Endothelial cell of umbilical vein (primary cell): ENCODE results near the gene KRTAP12-3. TPM values are rescaled to one million over a fixed set of nuclear protein-coding genes. Genes with fewer than 3 reads are reported as not detected.

ENCODE experiments used
- BruUV-seq: library from RNA; stranded (reverse); fragments of 400-500 nt; replicated peaks from 2 replicates; lab custom pipeline; 2021; lab: Mats Ljungman, UMichigan
- CTCF ChIA-PET: fragments of 300-600, 350-600 bp; sonication (Branson Sonifier 250); formaldehyde crosslinking; loops from one replicate; lab custom pipeline; 2021; ENCODE audit warnings: antibody characterized with exemption, inconsistent platforms; lab: Charles Lee
- POLR2A ChIA-PET: fragments of 300-600, 350-600 bp; sonication (Branson Sonifier 250); formaldehyde crosslinking; loops from one replicate; lab custom pipeline; 2021; ENCODE audit warnings: antibody characterized with exemption, inconsistent platforms; lab: Charles Lee
- DNase-seq: peaks from one replicate; pipeline ENCODE4 v3.0.0-alpha.2; 2011; ENCODE audit warnings: low read depth, low spot score
- FAIRE-seq: peaks from 2 replicates; lab custom pipeline; 2011; peaks lifted over from hg19 to GRCh38; lab: Jason Lieb, UNC
- H2AFZ ChIP-seq: 2 replicates; pipeline ENCODE4 v1.6.0; 2012; ENCODE audit warnings: low read depth, low read length, control low read depth, inconsistent platforms
- H3K27ac ChIP-seq: 2 replicates; pipeline ENCODE4 v1.5.1; 2011; ENCODE audit warnings: low read depth, mild to moderate bottlenecking, control low read depth, low read length, moderate library complexity; ENCODE audit not compliant: insufficient read depth
- H3K27me3 ChIP-seq, 2 experiments: 2 replicates each; pipeline versions ENCODE4 v1.6.0 to v1.6.1; 2011; ENCODE audit warnings: low read length in 2 of 2, mixed read lengths in 1 of 2; ENCODE audit not compliant: control insufficient read depth in 2 of 2, insufficient read depth in 2 of 2
- H3K36me3 ChIP-seq, 2 experiments: 2 replicates in 1 of 2; 3 replicates in 1 of 2; pipeline ENCODE4 v1.5.1; 2011; ENCODE audit warnings: low read length in 2 of 2, mild to moderate bottlenecking in 1 of 2, moderate library complexity in 1 of 2; ENCODE audit not compliant: control insufficient read depth in 2 of 2, insufficient read depth in 2 of 2; ENCODE audit errors: extremely low read depth in 1 of 2
- H3K4me1 ChIP-seq: 3 replicates; pipeline ENCODE4 v1.5.1; 2011; ENCODE audit warnings: mild to moderate bottlenecking, low read length; ENCODE audit not compliant: control insufficient read depth, insufficient read depth; ENCODE audit errors: extremely low read depth
- H3K4me2 ChIP-seq: 2 replicates; pipeline ENCODE4 v1.6.1; 2011; ENCODE audit warnings: low read length, control low read depth, mixed read lengths; ENCODE audit not compliant: insufficient read depth
- H3K4me3 ChIP-seq, 3 experiments: fragments of 200-600 bp in 1 of 3; sonication (generic), shearing (Covaris generic) in 1 of 3; replicated peaks in 1 of 3; 2 replicates each; pipeline ENCODE4 v1.5.1; 2011 to 2016; ENCODE audit warnings: control low read depth in 3 of 3, low read length in 3 of 3, mild to moderate bottlenecking in 2 of 3, inconsistent platforms in 1 of 3, low read depth in 1 of 3, moderate library complexity in 1 of 3; ENCODE audit not compliant: insufficient read depth in 1 of 3
- H3K79me2 ChIP-seq: 2 replicates; pipeline ENCODE4 v1.6.0; 2012; ENCODE audit warnings: low read length, inconsistent platforms; ENCODE audit not compliant: control insufficient read depth, insufficient read depth
- H3K9ac ChIP-seq: replicated peaks from 2 replicates; pipeline ENCODE3; 2011; ENCODE audit warnings: low read length, control low read depth; ENCODE audit not compliant: insufficient read depth; ENCODE audit errors: extremely low read depth
- H3K9me1 ChIP-seq: replicated peaks from 3 replicates; pipeline ENCODE4 v1.6.0; 2011; ENCODE audit warnings: mild to moderate bottlenecking, low read length; ENCODE audit not compliant: control insufficient read depth, insufficient read depth; ENCODE audit errors: extremely low read depth
- H3K9me3 ChIP-seq: replicated peaks from 2 replicates; pipeline ENCODE4 v1.5.1; 2012; ENCODE audit warnings: low read length, inconsistent platforms; ENCODE audit not compliant: control insufficient read depth, insufficient read depth
- H4K20me1 ChIP-seq: replicated peaks from 2 replicates; pipeline ENCODE3; 2011; ENCODE audit warnings: mild to moderate bottlenecking, low read length; ENCODE audit not compliant: control insufficient read depth, insufficient read depth; ENCODE audit errors: extremely low read depth
- EZH2 ChIP-seq: IDR thresholded peaks from 2 replicates; pipeline ENCODE4 v1.6.1; 2012; ENCODE audit warnings: borderline replicate concordance, low read depth, mild to moderate bottlenecking, moderate library complexity, low read length, inconsistent platforms; ENCODE audit not compliant: severe bottlenecking
- FOS ChIP-seq: IDR thresholded peaks from 2 replicates; pipeline ENCODE4 v1.6.1; 2011; ENCODE audit warnings: mild to moderate bottlenecking, low read length, moderate library complexity, borderline replicate concordance; ENCODE audit not compliant: insufficient read depth
- GATA2 ChIP-seq: IDR thresholded peaks from 2 replicates; pipeline ENCODE4 v1.7.0; 2011; ENCODE audit warnings: low read depth, mild to moderate bottlenecking, moderate library complexity, mixed read lengths, low read length; ENCODE audit not compliant: insufficient read length, insufficient read depth
- JUN ChIP-seq: IDR thresholded peaks from 2 replicates; pipeline ENCODE4 v1.6.1; 2011; ENCODE audit warnings: borderline replicate concordance, low read depth; ENCODE audit not compliant: insufficient read length, insufficient read depth
- MYC ChIP-seq: IDR thresholded peaks from one replicate; pipeline ENCODE4 v1.6.1; 2011; ENCODE audit warnings: mild to moderate bottlenecking, low read depth, low read length
- POLR2A ChIP-seq: IDR thresholded peaks from 2 replicates; pipeline ENCODE4 v1.6.1; 2012; ENCODE audit warnings: low read depth, mild to moderate bottlenecking, control low read depth, low read length
- POLR2AphosphoS5 ChIP-seq: IDR thresholded peaks from 2 replicates; pipeline ENCODE4 v1.6.1; 2012; ENCODE audit warnings: low read depth, mild to moderate bottlenecking, control low read depth, low read length, moderate library complexity; ENCODE audit not compliant: insufficient read depth
- dilution Hi-C: fragments of 300-500 bp; cut with MboI; formaldehyde crosslinking; loops from one replicate; pipeline ENCODE4 v1.15.0; 2019; ENCODE audit warnings: low sequenced_read_pairs; ENCODE audit not compliant: extremely low pct_ligation_motif_present
- intact Hi-C: fragments of 100-400 bp; cut with micrococcal nuclease; formaldehyde crosslinking; loops from one replicate; pipeline ENCODE4 v1.10.0; 2022
- polyA plus RNA-seq, 4 experiments: library from polyadenylated mRNA; depleted of rRNA in 3 of 4; stranded (reverse) in 3 of 4; unstranded in 1 of 4; fragments of >200 nt; gene quantifications; 2 replicates each; pipeline versions ENCODE4 v1.2.1 to v1.2.3, GENCODE V29; 2011 to 2012; ENCODE audit warnings: missing spikeins in 1 of 4
- total RNA-seq: library from RNA; stranded (reverse); gene quantifications from 2 replicates; pipeline ENCODE4 v1.2.3, GENCODE V29; 2021
- TF ChIP-seq, protein P1 (sequence below), 2 donors: IDR thresholded peaks; 1 replicate in 1 of 2; 2 replicates in 1 of 2; pipeline ENCODE4 v1.5.1; 2011; ENCODE audit warnings: low read length in 2 of 2, mild to moderate bottlenecking in 2 of 2, moderate library complexity in 2 of 2, control low read depth in 1 of 2, inconsistent platforms in 1 of 2, low read depth in 1 of 2; ENCODE audit not compliant: insufficient read depth in 1 of 2; ENCODE audit errors: extremely low read depth in 1 of 2
- TF ChIP-seq, protein P2 (sequence below): IDR thresholded peaks from 2 replicates; pipeline ENCODE4 v1.6.1; 2011; ENCODE audit not compliant: insufficient read depth, insufficient read length

The KRTAP12-3 gene
- total and polyA plus RNA-seq, 2 donors (not counting 3 experiments of a cell fraction or from before 2014, with no cell fraction given): not detected

DNA sequence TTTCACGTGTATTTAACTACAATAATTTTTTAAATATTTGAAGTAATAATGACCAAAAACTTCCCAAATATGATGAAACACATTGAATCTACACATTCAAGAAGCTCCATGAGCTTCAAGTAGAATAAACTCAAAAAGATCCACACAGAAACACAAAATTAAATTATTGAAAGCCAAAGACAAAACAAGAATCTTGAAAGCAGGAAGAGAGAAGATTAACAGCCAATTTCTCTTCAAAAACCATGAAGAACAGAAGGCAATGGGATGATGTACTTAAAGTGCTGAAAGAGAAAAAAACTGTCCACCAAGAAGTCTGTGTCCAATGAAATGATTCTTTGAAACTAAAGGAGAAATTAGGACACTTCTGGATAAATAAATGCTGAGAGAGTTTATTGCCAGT is 25.7 kb upstream of the KRTAP12-3 start:
- no peak overlapping the region for H3K4me2 ChIP-seq
- H3K4me1 ChIP-seq: no peaks in the 10 kb centered on the region
- no peaks in the 10 kb centered on the region for H3K79me2 ChIP-seq
- H3K9ac ChIP-seq: no peak overlapping the region
- H3K27me3 ChIP-seq: no peaks in the 10 kb centered on the region
- H4K20me1 ChIP-seq: no peaks in the 10 kb centered on the region
- ChIA-PET CTCF (no interaction called here), POLR2A (no interaction called here)
- H2AFZ ChIP-seq: no peak overlapping the region
- dilution Hi-C loops (no loop called here), intact Hi-C loops (no loop called here)
- no peaks in the 10 kb centered on the region for H3K36me3 ChIP-seq
- H3K9me1 ChIP-seq: no peaks in the 10 kb centered on the region
- no peaks in the 10 kb centered on the region for H3K9me3 ChIP-seq
- no peak for DNase-seq
- no TSS peak for BruUV-seq
- no peak overlapping the region for H3K27ac ChIP-seq
- no peak overlapping the region for H3K4me3 ChIP-seq
- TF ChIP-seq, protein P1, sequence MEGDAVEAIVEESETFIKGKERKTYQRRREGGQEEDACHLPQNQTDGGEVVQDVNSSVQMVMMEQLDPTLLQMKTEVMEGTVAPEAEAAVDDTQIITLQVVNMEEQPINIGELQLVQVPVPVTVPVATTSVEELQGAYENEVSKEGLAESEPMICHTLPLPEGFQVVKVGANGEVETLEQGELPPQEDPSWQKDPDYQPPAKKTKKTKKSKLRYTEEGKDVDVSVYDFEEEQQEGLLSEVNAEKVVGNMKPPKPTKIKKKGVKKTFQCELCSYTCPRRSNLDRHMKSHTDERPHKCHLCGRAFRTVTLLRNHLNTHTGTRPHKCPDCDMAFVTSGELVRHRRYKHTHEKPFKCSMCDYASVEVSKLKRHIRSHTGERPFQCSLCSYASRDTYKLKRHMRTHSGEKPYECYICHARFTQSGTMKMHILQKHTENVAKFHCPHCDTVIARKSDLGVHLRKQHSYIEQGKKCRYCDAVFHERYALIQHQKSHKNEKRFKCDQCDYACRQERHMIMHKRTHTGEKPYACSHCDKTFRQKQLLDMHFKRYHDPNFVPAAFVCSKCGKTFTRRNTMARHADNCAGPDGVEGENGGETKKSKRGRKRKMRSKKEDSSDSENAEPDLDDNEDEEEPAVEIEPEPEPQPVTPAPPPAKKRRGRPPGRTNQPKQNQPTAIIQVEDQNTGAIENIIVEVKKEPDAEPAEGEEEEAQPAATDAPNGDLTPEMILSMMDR (IDR thresholded peaks at IDR 0.05; ENCODE audit: extremely low read depth in 1 of 2, insufficient read depth in 1 of 2, low read depth in 1 of 2, low read length in 2 of 2): no peak
- TF ChIP-seq MYC: no peak
- no peak for TF ChIP-seq FOS
- TF ChIP-seq POLR2A: no peak
- TF ChIP-seq EZH2: no peak
- TF ChIP-seq, protein P2, sequence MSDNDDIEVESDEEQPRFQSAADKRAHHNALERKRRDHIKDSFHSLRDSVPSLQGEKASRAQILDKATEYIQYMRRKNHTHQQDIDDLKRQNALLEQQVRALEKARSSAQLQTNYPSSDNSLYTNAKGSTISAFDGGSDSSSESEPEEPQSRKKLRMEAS: no peak
- TF ChIP-seq POLR2AphosphoS5: no peak
- TF ChIP-seq GATA2: no peak
- no peak for TF ChIP-seq JUN
- no peak for FAIRE-seq
